Panc1 (cell line): ENCODE results near the gene ABCC1. TPM values are rescaled to one million over a fixed set of nuclear protein-coding genes. Genes with fewer than 3 reads are reported as not detected.
"Not testable (repeated sequence)": the region's sequence is repeated elsewhere in the genome, so short reads cannot be mapped to it uniquely, and the experiment has no call there.

ENCODE experiments used
- ATAC-seq: fragments of 200-7000 bp; cut with Tn5 transposase; 2 replicates; pipeline ENCODE4 v1.9.1; 2020; ENCODE audit warnings: mild to moderate bottlenecking, moderate library complexity
- BruUV-seq: library from RNA; stranded (reverse); fragments of 400-500 nt; replicated peaks from 2 replicates; lab custom pipeline; 2021; lab: Mats Ljungman, UMichigan
- CTCF ChIA-PET: fragments of 300-600 bp; sonication (Branson Sonifier 250); formaldehyde crosslinking; loops from one replicate; lab custom pipeline; 2022; ENCODE audit warnings: antibody characterized with exemption; lab: Charles Lee
- POLR2A ChIA-PET: fragments of 300-600 bp; sonication (Branson Sonifier 250); formaldehyde crosslinking; loops from one replicate; lab custom pipeline; 2022; ENCODE audit warnings: antibody characterized with exemption; lab: Charles Lee
- DNase-seq: peaks from one replicate; pipeline ENCODE4 v3.0.0-alpha.2; 2010; ENCODE audit warnings: low read depth, low spot score
- H3K27ac ChIP-seq: 2 replicates; pipeline ENCODE4 v1.5.1; 2011; ENCODE audit warnings: mild to moderate bottlenecking, low read length, inconsistent platforms
- H3K27me3 ChIP-seq: fragments of 200-500 bp; sonication (Bioruptor generic); 2 replicates; pipeline ENCODE4 v1.6.0; 2014; ENCODE audit warnings: low read length, inconsistent platforms; ENCODE audit not compliant: control insufficient read depth, insufficient read depth
- H3K36me3 ChIP-seq: fragments of 200-500 bp; sonication (Bioruptor generic); 2 replicates; pipeline ENCODE4 v1.5.1; 2014; ENCODE audit warnings: inconsistent platforms, mild to moderate bottlenecking, low read length, moderate library complexity; ENCODE audit not compliant: control insufficient read depth, insufficient read depth
- H3K4me1 ChIP-seq: 2 replicates; pipeline ENCODE4 v1.5.1; 2011; ENCODE audit warnings: inconsistent platforms, mild to moderate bottlenecking, low read length, moderate library complexity; ENCODE audit not compliant: control insufficient read depth, insufficient read depth
- H3K4me3 ChIP-seq, 2 experiments: 2 replicates each; pipeline ENCODE4 v1.5.1; 2011 to 2012; ENCODE audit warnings: low read depth in 2 of 2, low read length in 2 of 2, mild to moderate bottlenecking in 2 of 2, inconsistent platforms in 1 of 2, moderate library complexity in 1 of 2
- H3K9me3 ChIP-seq: fragments of 200-500 bp; sonication (Bioruptor generic); 2 replicates; pipeline ENCODE4 v1.5.1; 2014; ENCODE audit warnings: low read depth, mild to moderate bottlenecking, inconsistent platforms, low read length, moderate library complexity; ENCODE audit not compliant: control insufficient read depth, insufficient read depth
- CTCF ChIP-seq: fragments of 450-650 bp; IDR thresholded peaks from 2 replicates; pipeline ENCODE4 v1.5.1; 2017; ENCODE audit warnings: mild to moderate bottlenecking
- POLR2AphosphoS5 ChIP-seq: IDR thresholded peaks from 2 replicates; pipeline ENCODE4 v1.6.1; 2012; ENCODE audit warnings: mild to moderate bottlenecking, low read depth, low read length, moderate library complexity
- REST ChIP-seq, 2 experiments: IDR thresholded peaks; 2 replicates each; pipeline ENCODE4 v1.6.1; 2011 to 2012; ENCODE audit warnings: low read depth in 2 of 2, control low read depth in 1 of 2, low read length in 1 of 2, mild to moderate bottlenecking in 1 of 2, moderate library complexity in 1 of 2; ENCODE audit not compliant: insufficient read depth in 1 of 2
- SIN3A ChIP-seq: IDR thresholded peaks from 2 replicates; pipeline ENCODE4 v1.6.1; 2012; ENCODE audit warnings: low read depth, mild to moderate bottlenecking, low read length, moderate library complexity, borderline replicate concordance; ENCODE audit not compliant: insufficient read depth
- TCF7L2 ChIP-seq: IDR thresholded peaks from 2 replicates; pipeline ENCODE4 v1.6.1; 2011; ENCODE audit warnings: mild to moderate bottlenecking, low read depth, low read length, inconsistent platforms
- in situ Hi-C: cut with HindIII; loops from 2 replicates; pipeline ENCODE4 v1.10.0; 2016; ENCODE audit warnings: low sequenced_read_pairs, low pct_unique_long_range_greater_than_20kb
- intact Hi-C: fragments of 100-400 bp; cut with micrococcal nuclease; formaldehyde crosslinking; loops from one replicate; pipeline ENCODE4 v1.10.0; 2022; ENCODE audit not compliant: unreplicated experiment
- total RNA-seq: library from RNA; stranded (reverse); gene quantifications from one replicate; pipeline ENCODE4 v1.2.1, GENCODE V29; 2021; ENCODE audit not compliant: unreplicated experiment

ABCC1 gene
- total RNA-seq, 1 experiment from 2014 or later, result 296 TPM

- H3K9me3 ChIP-seq, POLR2A ChIA-PET, H3K27ac ChIP-seq, H3K27me3 ChIP-seq, DNase-seq, BruUV-seq, CTCF ChIA-PET, ATAC-seq, intact Hi-C loops, H3K4me3 ChIP-seq, in situ Hi-C loops, H3K4me1 ChIP-seq: not testable (repeated sequence)
- H3K36me3 ChIP-seq, result peaks cover 19% of the 10 kb centered on the region; the same call in 1 of the 2 replicates
These were observed 155.4 kb downstream of the ABCC1 start for GRCh38 chr16:16104804-16105141.

- peaks cover 14% of the 10 kb centered on the region; the same call in 1 of the 2 replicates for H3K36me3 ChIP-seq
- no peak overlapping the region for H3K27ac ChIP-seq
- H3K9me3 ChIP-seq, result no peaks in the 10 kb centered on the region
- DNase-seq (no peak), ATAC-seq (no peak)
- TF ChIP-seq REST (IDR thresholded peaks at IDR 0.05; ENCODE audit: insufficient read depth in 1 of 2, low read depth in 2 of 2, low read length in 1 of 2), result no peak
- no peak for TF ChIP-seq SIN3A
- TF ChIP-seq TCF7L2, result no peak
- no peak for TF ChIP-seq CTCF
- no peak for TF ChIP-seq POLR2AphosphoS5
- CTCF ChIA-PET, result no interaction called here
- intact Hi-C loops, result no loop called here
- H3K4me1 ChIP-seq, result no peaks in the 10 kb centered on the region
- no TSS peak for BruUV-seq
- no peak overlapping the region for H3K4me3 ChIP-seq
- POLR2A ChIA-PET, result no interaction called here
- in situ Hi-C loops, result no loop called here
- H3K27me3 ChIP-seq, result no peaks in the 10 kb centered on the region
These were observed 156.2 kb downstream of the ABCC1 start for GRCh38 chr16:16105646-16106045.

GRCh38 chr16:16106466-16106865 lies 157.1 kb downstream of the ABCC1 start:
- Histone ChIP-seq H3K4me1 (no peaks in the 10 kb centered on the region), H3K4me3 (no peak overlapping the region), H3K27ac (no peak overlapping the region), H3K9me3 (no peaks in the 10 kb centered on the region), H3K27me3 (no peaks in the 10 kb centered on the region), H3K36me3 (peaks cover 17% of the 10 kb centered on the region; the same call in 1 of the 2 replicates)
- in situ Hi-C loops, result no loop called here
- intact Hi-C loops, result no loop called here
- POLR2A ChIA-PET, result no interaction called here
- CTCF ChIA-PET, result no interaction called here
- TF ChIP-seq REST (IDR thresholded peaks at IDR 0.05; ENCODE audit: insufficient read depth in 1 of 2, low read depth in 2 of 2, low read length in 1 of 2) (no peak), SIN3A (no peak), CTCF (no peak), TCF7L2 (no peak), POLR2AphosphoS5 (no peak)
- DNase-seq (no peak), ATAC-seq (no peak)
- no TSS peak for BruUV-seq
